Activated CD4-positive, alpha-beta T cell treated with anti-CD3 and anti-CD28 coated beads for 1 hour (primary cell): ENCODE measurements around the gene CDYL.
A peak's percentile ranks its signal among the peaks of the same experiment; 100 is the strongest.

Experiments used
- DNase-seq: peaks from one replicate; pipeline ENCODE4 v3.0.0-alpha.2; 2020

Gene CDYL, protein sequence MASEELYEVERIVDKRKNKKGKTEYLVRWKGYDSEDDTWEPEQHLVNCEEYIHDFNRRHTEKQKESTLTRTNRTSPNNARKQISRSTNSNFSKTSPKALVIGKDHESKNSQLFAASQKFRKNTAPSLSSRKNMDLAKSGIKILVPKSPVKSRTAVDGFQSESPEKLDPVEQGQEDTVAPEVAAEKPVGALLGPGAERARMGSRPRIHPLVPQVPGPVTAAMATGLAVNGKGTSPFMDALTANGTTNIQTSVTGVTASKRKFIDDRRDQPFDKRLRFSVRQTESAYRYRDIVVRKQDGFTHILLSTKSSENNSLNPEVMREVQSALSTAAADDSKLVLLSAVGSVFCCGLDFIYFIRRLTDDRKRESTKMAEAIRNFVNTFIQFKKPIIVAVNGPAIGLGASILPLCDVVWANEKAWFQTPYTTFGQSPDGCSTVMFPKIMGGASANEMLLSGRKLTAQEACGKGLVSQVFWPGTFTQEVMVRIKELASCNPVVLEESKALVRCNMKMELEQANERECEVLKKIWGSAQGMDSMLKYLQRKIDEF

GRCh38 chr6:4776131-4776492 is at the start of gene CDYL:
Gene CDYL, plus strand, starts transcription at chr6:4776404. Its CDS starts 380 bp downstream, at chr6:4776784.
- peak; percentile 79 for DNase-seq

- DNase-seq: no peak
These were observed 49.6 kb upstream of the CDYL start for GRCh38 chr6:4726645-4727044.

DNA sequence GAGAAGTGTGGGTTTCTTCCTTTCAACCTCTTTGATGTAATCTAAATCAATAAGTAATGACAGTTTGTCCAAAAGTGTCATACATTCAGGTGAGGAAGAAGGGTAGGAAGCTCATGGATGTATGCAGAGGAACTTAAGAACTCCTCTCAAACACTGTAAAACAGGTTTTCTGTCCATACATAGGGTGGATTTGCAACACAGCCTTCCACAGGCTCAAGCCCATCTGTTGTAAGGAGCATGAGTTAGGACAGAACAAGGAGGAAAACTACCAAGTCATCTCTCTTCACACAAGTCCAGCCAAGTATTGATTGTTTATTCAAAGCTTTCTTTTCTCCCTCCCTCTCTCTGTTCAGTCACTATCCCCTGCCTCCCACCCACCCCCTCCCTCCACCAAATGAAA is 49.0 kb upstream of the CDYL start:
- no peak for DNase-seq

DNA sequence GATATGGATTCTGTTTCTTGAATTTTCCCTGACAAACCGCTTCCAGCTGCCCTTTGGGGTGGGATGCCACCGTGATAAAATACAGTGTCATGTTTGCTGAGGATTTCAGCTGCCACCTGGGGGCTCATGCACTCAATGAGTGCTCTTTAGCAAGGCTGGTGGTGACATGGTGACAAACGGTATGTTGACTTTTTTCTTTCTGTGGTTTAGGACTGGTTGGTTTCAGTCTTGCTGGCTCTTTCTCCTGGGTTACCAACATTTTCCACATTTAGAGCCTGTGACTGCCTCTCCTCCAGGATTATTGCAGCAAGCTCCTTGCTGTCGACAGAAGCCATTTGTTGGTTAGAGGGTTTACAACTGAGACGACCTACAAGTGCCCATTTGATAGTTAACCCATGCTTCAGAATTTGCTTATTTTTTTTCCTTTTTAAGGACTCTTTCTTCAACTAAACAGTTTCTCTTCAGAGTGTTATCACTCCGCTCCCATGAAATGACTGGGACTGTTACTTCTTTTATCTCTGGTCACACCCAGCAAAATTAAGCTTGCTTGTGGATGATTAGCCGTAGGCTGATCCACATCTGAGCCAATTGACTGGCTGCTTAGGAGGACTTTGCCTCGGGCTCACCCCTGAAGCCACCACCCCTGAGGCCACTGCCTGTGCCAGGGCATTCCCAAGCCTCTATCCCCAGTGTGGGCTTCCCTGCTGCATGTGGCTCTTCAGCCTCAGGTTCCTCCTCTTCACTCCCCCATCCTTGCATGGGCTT is 48.4 kb upstream of the CDYL start:
- DNase-seq: no peak

GRCh38 chr6:4728436-4728769 is 47.8 kb upstream of the CDYL start:
- no peak for DNase-seq

DNA sequence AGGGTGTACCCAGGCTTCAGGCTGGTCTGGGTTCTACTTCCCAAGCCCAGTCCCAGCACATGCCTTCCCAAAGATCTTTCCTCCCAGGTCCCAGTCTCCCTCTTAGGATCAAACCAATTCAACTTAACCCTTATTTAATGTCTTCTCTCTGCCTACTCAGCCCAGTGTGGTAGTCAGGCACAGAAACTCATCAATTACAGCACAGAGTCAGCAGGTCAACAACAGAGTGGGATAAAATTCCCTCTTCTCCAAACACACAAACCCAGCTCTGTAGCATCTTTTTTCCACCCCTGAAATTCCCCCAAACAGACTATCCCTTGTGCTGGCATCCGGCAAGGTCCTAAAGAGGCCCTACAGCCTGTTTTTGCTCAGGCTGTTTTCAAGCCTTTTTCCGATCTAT is 47.3 kb upstream of the CDYL start:
- DNase-seq: no peak

GRCh38 chr6:4731996-4732395 is 44.2 kb upstream of the CDYL start:
- no peak for DNase-seq

DNA sequence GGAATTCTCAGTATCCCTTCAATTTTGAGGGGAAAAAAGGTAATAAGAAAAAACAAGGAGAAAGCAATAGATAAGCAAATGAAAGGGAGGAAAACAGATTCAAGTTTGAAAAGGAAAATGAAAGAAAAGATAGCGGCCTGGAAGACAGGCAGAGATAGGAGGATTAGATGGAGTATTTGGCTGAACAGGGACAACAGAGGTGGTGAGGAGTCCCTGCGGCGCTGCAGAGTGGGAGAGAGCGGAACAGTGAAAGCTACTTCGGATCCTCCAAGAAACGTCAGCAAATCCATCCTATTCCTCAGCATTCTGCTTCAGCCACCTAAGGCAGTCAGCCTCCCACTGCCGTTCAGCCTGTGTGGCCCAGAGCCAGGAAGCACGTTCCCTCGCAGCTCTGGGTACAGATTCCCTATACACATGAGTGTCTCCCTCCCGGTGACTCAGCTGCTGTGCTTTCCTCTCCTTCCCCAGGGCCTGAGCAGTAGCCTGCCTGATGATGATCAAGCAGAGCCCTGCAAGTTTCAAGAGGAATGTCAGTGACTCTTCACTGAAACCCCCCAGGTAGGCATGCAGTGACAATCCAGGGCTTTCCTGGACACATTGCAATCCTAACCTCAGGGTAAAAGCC is 43.4 kb upstream of the CDYL start:
- no peak for DNase-seq

DNA sequence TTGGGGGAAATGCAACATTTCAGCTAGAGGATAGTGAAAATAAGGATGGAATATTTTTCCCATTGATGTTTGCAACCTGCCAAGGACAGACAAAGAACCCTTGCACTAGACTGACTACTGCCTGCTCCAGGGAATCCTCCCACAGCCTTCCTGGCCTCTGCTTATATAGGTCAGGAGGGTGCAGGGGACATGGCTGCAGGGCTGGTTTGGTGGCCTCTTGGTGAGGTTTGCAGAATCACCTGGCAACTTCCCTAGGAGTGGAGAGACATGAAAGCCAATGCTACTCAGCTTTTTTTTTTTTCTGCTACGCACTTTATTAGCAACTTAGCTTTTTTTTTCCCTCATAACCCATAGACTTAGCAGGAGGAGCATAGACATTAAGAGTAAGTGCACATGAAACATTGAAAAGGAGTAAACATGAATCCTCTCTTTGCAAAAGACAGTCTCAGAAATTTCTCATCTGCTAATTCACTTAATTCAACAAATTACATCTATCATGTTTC is 39.8 kb upstream of the CDYL start:
- no peak for DNase-seq

- no peak for DNase-seq
These were observed 36.2 kb upstream of the CDYL start for GRCh38 chr6:4740032-4740431.

GRCh38 chr6:4743062-4743461 is 33.1 kb upstream of the CDYL start:
- no peak for DNase-seq

DNA sequence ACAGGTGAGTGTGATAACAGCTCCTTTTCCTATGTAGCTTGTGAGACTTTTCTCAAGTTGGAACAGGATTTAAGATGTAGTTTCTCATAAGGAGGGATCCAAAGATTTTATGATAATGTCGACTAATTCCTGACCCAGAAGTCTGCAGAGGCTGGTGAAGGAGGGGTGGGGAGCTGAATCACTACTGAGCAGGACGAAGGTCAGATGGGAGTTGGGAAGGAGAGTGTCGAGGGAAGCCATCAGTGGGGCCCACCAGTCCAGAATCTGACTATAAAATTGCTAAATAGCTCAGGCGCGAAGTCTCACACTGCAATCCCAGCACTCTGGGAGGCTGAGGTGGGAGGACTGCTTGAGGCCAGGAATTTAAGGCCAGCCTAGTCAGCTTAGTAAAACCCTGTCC is 32.3 kb upstream of the CDYL start:
- DNase-seq: no peak

DNA sequence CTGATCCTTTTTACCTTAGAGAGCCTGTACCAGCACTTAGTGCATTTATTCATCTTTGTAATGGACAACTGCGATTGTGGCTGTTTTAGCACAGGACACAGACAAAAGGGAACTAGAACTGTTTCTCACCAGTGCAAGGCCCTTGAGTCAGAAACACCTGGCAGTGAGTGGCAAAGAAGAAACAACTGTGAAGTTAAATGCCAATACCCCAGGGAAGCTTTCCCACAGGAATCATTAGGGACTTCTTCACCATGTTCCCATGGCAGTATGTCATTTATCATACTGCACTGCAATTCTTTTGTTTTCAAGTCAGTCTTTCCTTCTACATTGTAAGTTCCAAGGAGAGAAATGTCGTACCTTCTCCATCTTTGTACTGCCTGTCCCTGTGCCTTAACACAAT is 28.6 kb upstream of the CDYL start:
- no peak for DNase-seq

GRCh38 chr6:4751823-4752464 is 24.3 kb upstream of the CDYL start:
- no peak for DNase-seq

GRCh38 chr6:4756247-4756646 is 20.0 kb upstream of the CDYL start:
- DNase-seq: no peak

DNA sequence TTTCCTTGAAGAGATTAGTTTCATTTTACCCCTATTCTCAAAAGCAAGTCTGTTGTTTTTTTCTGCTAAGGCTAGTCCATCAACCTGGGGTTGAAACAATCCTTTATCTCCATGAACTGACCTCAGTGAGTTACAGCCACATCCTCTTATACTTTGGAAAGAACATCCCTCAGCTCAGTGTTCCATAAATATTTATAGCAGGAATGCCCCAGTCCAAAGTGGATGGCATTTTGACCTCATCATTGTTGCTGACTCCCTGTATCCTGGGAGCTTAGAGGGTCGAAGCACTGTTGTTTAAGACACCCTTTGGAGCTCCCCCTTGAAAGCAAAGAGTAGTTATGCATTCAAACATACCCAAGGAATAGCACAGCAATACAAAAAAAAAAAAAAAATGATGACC is 16.2 kb upstream of the CDYL start:
- DNase-seq: no peak

- DNase-seq: no peak
These were observed 15.4 kb upstream of the CDYL start for GRCh38 chr6:4760773-4761172.

DNA sequence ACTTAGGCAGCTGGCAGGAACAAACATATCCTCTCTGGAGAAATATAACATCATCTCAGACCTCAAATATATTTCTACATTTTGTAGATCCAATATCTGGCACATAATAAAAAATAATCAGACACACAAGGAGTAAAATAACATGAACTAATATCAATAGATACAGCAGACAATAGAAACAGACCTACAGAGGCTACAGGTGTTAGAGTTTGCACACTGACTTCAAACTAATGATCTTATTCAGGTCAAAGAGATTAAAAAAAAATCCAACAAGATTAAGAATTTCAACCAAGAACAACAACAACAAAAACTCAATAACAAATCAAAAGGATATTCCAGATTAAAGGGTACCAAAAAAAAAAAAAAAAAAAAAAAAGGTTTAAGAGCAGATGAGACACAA is 13.9 kb upstream of the CDYL start:
- no peak for DNase-seq

DNA sequence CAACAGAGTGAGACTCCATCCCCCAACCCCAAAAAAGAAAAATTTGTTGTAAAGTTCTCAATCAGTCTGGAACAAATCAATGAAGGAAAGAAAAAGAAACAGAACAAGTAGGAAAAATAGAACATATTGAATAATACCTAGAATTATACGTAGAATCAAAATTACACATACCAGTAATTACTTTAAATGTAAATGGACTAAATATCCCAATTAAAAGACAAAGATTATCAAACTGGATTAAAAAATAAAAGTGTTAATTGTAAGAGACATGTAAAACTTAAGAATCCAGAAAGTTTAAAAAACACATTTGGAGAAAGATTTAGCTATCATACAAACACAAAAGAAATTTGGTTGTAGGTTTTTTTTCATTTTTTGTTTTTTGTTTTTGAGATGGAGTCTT is 12.3 kb upstream of the CDYL start:
- DNase-seq: no peak

DNA sequence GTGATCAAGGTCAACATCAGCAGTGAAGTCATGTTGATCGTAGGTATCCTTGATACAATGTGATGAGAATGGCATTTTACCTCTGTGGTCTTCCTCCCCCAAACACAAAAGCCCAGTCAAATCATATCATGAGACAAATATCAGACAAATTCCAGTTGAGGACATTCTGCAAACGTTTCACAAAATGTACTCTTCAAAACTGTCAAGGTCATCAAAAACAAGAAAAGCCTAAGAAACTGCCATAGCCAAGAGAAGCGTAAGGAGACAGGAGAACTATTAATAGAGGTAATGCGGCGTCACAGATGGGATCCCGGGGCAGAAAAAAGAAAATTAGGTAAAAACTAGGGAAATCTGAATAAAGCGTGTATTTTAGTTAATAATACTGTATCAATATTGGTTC is 7.4 kb upstream of the CDYL start:
- DNase-seq: no peak

- DNase-seq: no peak
These were observed 3.5 kb upstream of the CDYL start for GRCh38 chr6:4772750-4773149.

DNA sequence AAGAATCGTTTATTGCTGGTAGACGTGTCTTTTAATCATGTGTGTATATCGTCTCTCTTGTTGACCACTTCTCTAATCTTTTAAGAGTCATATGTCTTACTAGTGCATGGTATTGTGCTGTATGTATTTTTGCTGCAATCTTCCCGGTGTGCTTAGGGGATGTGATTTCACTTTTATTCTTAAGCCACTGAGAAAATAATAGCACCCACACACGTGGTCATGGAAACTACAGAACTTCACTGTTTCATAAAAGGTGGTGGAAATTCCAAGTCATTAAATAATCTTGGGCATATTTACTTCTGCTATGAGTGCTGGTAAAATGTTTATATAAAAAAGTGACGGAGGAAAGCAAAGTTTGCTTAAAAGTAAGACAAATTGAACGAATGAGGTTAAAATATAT is 3.0 kb upstream of the CDYL start:
- no peak for DNase-seq

GRCh38 chr6:4774296-4774695 is 1.9 kb upstream of the CDYL start:
- DNase-seq: no peak
